ENCODE measurements around the gene TMEM255B.
"Not testable (repeated sequence)": the region's sequence is repeated elsewhere in the genome, so short reads cannot be mapped to it uniquely, and the experiment has no call there.

Gene TMEM255B

GRCh38 chr13:113749507-113749906 lies 9.5 kb upstream of the TMEM255B start:
- DNase-seq (ENCODE audit: low spot score): no peak

GRCh38 chr13:113749967-113750366 lies 9.1 kb upstream of the TMEM255B start:
- DNase-seq (ENCODE audit: low spot score): no peak

- DNase-seq (ENCODE audit: low spot score): no peak
Measured at GRCh38 chr13:113750554-113751399, 8.2 kb upstream of the TMEM255B start.

GRCh38 chr13:113751491-113751890 lies 7.5 kb upstream of the TMEM255B start:
- DNase-seq (ENCODE audit: low spot score): no peak

GRCh38 chr13:113752211-113752986 lies 6.6 kb upstream of the TMEM255B start:
- not testable (repeated sequence) for DNase-seq (ENCODE audit: low spot score)

- no peak for DNase-seq (ENCODE audit: low spot score)
Measured at GRCh38 chr13:113753171-113753570, 5.9 kb upstream of the TMEM255B start.

GRCh38 chr13:113754242-113754641 lies 4.8 kb upstream of the TMEM255B start:
- no peak for DNase-seq (ENCODE audit: low spot score)

- no peak for DNase-seq (ENCODE audit: low spot score)
Measured at GRCh38 chr13:113754691-113755090, 4.3 kb upstream of the TMEM255B start.

- no peak for DNase-seq (ENCODE audit: low spot score)
Measured at GRCh38 chr13:113756441-113757097, 2.5 kb upstream of the TMEM255B start.

- peak; percentile 18 for DNase-seq (ENCODE audit: low spot score)
Measured at GRCh38 chr13:113759525-113760137, 605 bp downstream of the TMEM255B start.

GRCh38 chr13:113761136-113761535 lies 2.1 kb downstream of the TMEM255B start:
- DNase-seq (ENCODE audit: low spot score): no peak

GRCh38 chr13:113762075-113762474 lies 3.0 kb downstream of the TMEM255B start:
- no peak for DNase-seq (ENCODE audit: low spot score)

- DNase-seq (ENCODE audit: low spot score): no peak
Measured at GRCh38 chr13:113762538-113762937, 3.5 kb downstream of the TMEM255B start.

- no peak for DNase-seq (ENCODE audit: low spot score)
Measured at GRCh38 chr13:113763254-113763653, 4.2 kb downstream of the TMEM255B start.

- no peak for DNase-seq (ENCODE audit: low spot score)
Measured at GRCh38 chr13:113763961-113764792, 5.2 kb downstream of the TMEM255B start.

- no peak for DNase-seq (ENCODE audit: low spot score)
Measured at GRCh38 chr13:113764793-113765563, 6.0 kb downstream of the TMEM255B start.

- no peak for DNase-seq (ENCODE audit: low spot score)
Measured at GRCh38 chr13:113765564-113765910, 6.5 kb downstream of the TMEM255B start.

- DNase-seq (ENCODE audit: low spot score): no peak
Measured at GRCh38 chr13:113766035-113766800, 7.2 kb downstream of the TMEM255B start.

- DNase-seq (ENCODE audit: low spot score): no peak
Measured at GRCh38 chr13:113767366-113767765, 8.3 kb downstream of the TMEM255B start.
